Measurements from ENCODE around the gene RFTN1. TPM values are rescaled to one million over a fixed set of nuclear protein-coding genes. Genes with fewer than 3 reads are reported as not detected.

The RFTN1 gene
- total and polyA plus RNA-seq, 2 of the 8 experiments (the other 6 are each of a cell fraction or from before 2014, with no cell fraction given) = 4.6 to 6.7 TPM

DNA sequence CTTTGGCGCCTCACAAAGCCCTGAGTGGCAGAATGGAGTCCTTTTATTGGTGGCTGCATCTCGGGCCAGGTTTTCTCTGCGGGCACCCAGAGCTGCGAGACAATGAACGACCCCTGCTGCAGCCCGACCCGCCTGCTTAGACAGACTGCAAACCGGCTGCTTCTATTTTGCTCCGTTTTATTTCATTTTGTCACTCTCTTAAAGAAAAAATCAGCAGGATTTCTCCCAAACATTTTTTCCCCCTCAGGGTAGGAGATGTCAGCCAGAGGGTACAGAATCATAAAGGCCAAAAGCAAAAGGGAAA is 183.7 kb downstream of the RFTN1 start:
- H3K9ac ChIP-seq (replicated peaks in 1 of 4; ENCODE audit: extremely low read depth in 1 of 4, low read depth in 3 of 4, low read length in 3 of 4) = no peak overlapping the region
- H3K4me1 ChIP-seq (replicated peaks in 1 of 4; ENCODE audit: control insufficient read depth in 3 of 4, insufficient read depth in 4 of 4, low read length in 3 of 4) = peaks cover 0 to 9% (median 3%) of the 10 kb centered on the region in 4 experiments; a peak in 3 of 7 replicates
- TF ChIP-seq BCL11A (IDR thresholded peaks at IDR 0.05; ENCODE audit: low read depth in 2 of 2, low read length in 2 of 2) = no peak
- H3K23ac ChIP-seq (ENCODE audit: insufficient read length) = no peak overlapping the region
- ChIA-PET CTCF (ENCODE audit: partially characterized antibody) (interaction anchor here (0.8 to 1.9 kb wide), 3 partner anchors 11 to 156 kb away, joined by 3 to 5 read pairs (median 3); no protein-coding TSS in a partner anchor), POLR2A (ENCODE audit: partially characterized antibody) (interaction anchor here (0.7 kb wide), 1 partner anchor 10 kb away, joined by 3 read pairs; no protein-coding TSS in a partner anchor)
- peaks cover 0 to 4% of the 10 kb centered on the region in 2 experiments; a peak in 2 of 4 replicates for H3K9me3 ChIP-seq (ENCODE audit: insufficient read depth in 2 of 2, low read depth in 1 of 2, low read length in 1 of 2)
- no peak for DNase-seq (ENCODE audit: low read depth in 1 of 2, low spot score in 2 of 2)
- no peak overlapping the region for H4K5ac ChIP-seq (ENCODE audit: insufficient read length, low read depth, low read length)
- no peak overlapping the region for H3K4me3 ChIP-seq (ENCODE audit: extremely low read depth in 1 of 4, insufficient read depth in 2 of 4, low read depth in 3 of 4, low read length in 4 of 4)
- H3K79me1 ChIP-seq (ENCODE audit: low read depth, low read length) = 0 out of 2 replicates have a peak, but pooled peaks cover 2% of the 10 kb centered on the region
- H2BK12ac ChIP-seq (ENCODE audit: low read depth, low read length) = no peak overlapping the region
- H3K36me3 ChIP-seq (ENCODE audit: control insufficient read depth in 2 of 4, insufficient read depth in 4 of 4, low read length in 3 of 4) = peaks cover 0 to 13% (median 3%) of the 10 kb centered on the region in 4 experiments; a peak in 4 of 8 replicates
- H3K23me2 ChIP-seq (ENCODE audit: low read depth, low read length) = no peaks in the 10 kb centered on the region
- H4K20me1 ChIP-seq (replicated peaks in 1 of 2; ENCODE audit: control insufficient read depth in 1 of 2, insufficient read depth in 2 of 2, low read length in 2 of 2) = no peaks in the 10 kb centered on the region
- WGBS, 2 experiments (ENCODE audit: extremely low coverage in 1 of 2, insufficient coverage in 1 of 2, insufficient read length in 1 of 2, insufficient replicate concordance in 2 of 2, low coverage in 1 of 2, low lambda C conversion rate in 2 of 2, missing lambda C conversion rate in 1 of 2) = 53% methylated on average over 9 of the region's 9 CpGs; no CpG with 5 or more reads in 1 of the 2 experiments
- no peak for FAIRE-seq
- no peak overlapping the region for H3K4ac ChIP-seq (replicated peaks; ENCODE audit: insufficient read length, low read depth, low read length)
- no peak overlapping the region for H4K8ac ChIP-seq (ENCODE audit: extremely low read depth, insufficient read depth, low read length)
- H3K27ac ChIP-seq (ENCODE audit: low read depth, low read length) = no peak overlapping the region
- no peak overlapping the region for H2BK120ac ChIP-seq (replicated peaks; ENCODE audit: low read depth, low read length)
- no peaks in the 10 kb centered on the region for H3K79me2 ChIP-seq (ENCODE audit: control insufficient read depth in 1 of 2, insufficient read depth in 2 of 2, low read length in 2 of 2)
- no peak overlapping the region for H2BK5ac ChIP-seq (ENCODE audit: low read depth, low read length)
- no peaks in the 10 kb centered on the region for H3K27me3 ChIP-seq (replicated peaks in 1 of 4; ENCODE audit: control insufficient read depth in 3 of 4, extremely low read depth in 1 of 4, insufficient read depth in 3 of 4, low read length in 3 of 4)
- H3K56ac ChIP-seq (replicated peaks; ENCODE audit: insufficient read length, low read depth, low read length) = no peak overlapping the region
- no peak overlapping the region for H2AK5ac ChIP-seq (ENCODE audit: low read depth, low read length)
- H2BK20ac ChIP-seq (ENCODE audit: low read length) = no peak overlapping the region
- H2AFZ ChIP-seq (ENCODE audit: low read length) = no peak overlapping the region
- no peak overlapping the region for H3K18ac ChIP-seq (ENCODE audit: extremely low read depth, low read length)
- no peak overlapping the region for H2BK15ac ChIP-seq (ENCODE audit: low read length)
- no peak overlapping the region for H3K14ac ChIP-seq (ENCODE audit: insufficient read length)
- H3K4me2 ChIP-seq (ENCODE audit: insufficient read depth in 1 of 2, low read depth in 2 of 2, low read length in 2 of 2) = peak overlapping the region in 1 of 2 experiments; percentile 23; a peak in 2 of 4 replicates
- no peak overlapping the region for H4K91ac ChIP-seq (replicated peaks; ENCODE audit: insufficient read length, low read length)

All from H1 (cell line).